HG03175 (cell line): ENCODE data around the gene GSTA1.
"Not testable (repeated sequence)": the region's sequence is repeated elsewhere in the genome, so short reads cannot be mapped to it uniquely, and the experiment has no call there.

Source experiments
- ATAC-seq: cut with Tn5 transposase; IDR thresholded peaks from one replicate; pipeline ENCODE4 v1.9.1; 2021; ENCODE audit warnings: mild to moderate bottlenecking, moderate library complexity; ENCODE audit not compliant: unreplicated experiment

Gene GSTA1

DNA sequence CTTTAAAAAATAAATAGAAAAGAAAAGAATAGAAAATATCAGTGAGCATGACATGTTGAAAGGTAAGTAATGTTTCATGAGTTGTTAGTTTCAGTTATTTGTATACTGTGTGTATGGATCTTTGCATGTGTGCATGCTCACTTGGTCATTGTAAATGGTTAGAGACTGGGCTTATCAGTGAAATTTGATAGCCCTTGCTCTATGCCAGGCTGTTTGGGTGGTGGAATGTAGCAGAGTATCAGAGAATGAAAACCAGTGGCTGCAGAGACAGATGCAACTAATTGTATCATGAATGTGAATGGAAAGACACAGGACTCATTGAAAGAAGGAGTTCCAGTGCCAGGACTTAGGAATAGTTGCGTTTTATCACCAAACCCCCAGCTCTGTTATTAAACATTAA, 44.5 kb downstream of the GSTA1 start:
- no peak for ATAC-seq

DNA sequence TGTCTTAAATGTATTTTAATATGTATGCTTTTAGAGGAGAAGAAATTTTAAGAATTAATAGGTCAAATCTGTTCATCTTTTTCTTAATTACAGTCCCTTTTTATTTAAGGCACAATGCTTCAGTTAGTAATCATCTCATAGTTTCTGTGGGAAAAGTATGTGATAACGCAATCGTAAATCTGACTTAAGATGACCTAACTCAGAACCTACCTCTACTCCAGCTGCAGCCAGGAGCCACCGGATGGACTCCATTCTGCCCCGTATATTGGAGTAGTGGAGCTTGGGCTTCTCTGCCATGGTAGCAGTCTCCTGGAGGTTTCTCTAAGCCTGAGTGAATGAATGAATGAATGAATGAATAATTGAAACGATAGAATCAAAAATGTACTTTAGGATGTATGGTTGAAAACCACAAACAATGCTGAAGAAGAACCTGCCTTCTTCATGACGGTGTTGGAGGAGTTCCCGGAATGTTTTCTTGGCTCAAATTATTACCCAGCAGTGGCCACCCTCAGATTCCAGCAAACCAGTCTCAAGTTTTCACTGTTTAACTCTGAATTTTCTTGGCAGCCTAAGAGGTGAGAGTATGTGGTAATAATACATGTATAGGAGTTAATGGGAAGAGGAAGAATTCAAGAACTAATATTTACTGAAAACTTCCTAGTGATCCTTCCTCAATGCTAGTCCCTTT, 45.8 kb downstream of the GSTA1 start:
- ATAC-seq: not testable (repeated sequence)

DNA sequence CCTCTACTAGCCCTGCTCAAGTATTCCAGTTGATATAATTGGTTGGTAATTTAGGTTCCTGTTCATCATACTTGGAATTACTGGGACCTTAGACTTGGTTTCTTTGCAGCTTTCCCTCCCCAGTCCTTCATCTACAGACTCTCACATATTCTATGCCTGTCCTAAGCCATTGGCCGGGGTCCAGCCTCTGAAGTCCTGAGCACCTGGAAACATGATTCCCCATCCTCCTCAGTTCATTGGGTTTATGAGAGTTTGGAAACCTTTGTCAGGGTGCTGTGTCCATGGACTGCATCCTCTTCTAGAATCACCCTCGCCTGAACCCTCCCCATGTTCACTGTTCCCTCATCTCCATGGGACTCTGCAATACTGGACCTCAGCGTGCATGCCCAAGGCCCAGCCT, 49.2 kb downstream of the GSTA1 start:
- no peak for ATAC-seq

DNA sequence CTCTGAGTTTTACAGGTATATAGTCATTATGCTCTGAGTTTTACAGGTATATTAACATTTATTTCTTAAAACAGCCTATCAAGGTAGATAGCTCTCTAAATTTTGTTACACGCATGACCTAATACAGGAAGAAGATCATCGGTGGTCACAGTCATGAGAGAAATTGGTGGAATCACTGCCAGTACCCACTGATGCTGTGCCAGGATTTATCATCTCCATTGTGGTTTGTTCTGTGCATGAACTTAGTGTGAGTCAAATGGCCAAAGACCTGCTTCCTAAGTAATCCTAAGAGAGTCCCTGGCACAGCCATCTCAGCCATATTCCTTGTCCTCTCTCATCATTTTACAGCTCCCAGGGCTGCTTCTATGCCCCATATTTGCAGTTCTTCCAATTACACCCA, 50.5 kb downstream of the GSTA1 start:
- ATAC-seq: not testable (repeated sequence)

DNA sequence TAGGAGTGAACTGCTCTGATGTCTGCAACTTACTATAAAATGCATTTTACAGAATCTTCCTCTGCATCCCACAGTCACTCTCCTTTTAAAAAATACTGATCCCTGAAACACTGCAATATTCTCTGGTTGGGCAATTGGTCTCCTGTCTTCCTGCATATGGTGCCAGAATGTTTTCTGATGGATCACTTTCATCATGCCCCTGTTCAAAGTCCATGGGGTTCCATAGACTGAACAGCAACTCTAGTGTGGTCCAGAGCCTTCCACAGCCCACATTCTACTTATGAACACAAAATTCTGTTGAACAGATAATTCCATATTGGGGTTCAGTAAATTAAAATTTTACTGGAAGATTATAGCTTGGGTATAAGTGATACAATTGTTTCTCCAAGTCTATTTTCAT, 51.3 kb downstream of the GSTA1 start:
- no peak for ATAC-seq

DNA sequence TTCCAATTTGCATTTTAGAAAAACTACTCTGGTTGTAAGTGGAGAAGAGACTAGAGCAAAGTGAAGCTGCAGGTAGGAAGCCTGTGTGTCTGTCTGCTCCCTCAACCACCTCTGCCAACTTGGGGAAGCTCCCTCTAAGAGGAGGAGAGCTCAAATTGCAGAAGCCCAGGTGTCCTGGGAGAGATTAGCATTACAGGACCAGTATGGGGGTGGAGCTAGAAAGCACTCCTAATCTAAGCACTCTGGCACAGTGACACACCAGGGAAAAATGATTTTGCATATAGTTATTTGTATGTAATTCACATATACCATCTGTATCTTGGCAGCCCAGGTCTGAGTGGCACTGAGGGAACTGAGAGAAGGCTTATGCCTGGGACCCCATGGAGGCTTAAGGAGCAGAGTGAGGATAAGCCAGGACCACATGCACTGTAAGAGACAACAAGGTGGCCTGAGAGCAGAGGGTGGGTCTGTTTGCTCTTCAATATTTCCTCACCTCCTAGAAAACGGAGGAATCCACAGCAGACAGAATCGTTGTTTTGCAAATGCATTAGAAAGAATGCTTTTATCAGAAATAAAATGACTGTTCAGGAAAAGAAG, 54.0 kb downstream of the GSTA1 start:
- ATAC-seq: no peak

DNA sequence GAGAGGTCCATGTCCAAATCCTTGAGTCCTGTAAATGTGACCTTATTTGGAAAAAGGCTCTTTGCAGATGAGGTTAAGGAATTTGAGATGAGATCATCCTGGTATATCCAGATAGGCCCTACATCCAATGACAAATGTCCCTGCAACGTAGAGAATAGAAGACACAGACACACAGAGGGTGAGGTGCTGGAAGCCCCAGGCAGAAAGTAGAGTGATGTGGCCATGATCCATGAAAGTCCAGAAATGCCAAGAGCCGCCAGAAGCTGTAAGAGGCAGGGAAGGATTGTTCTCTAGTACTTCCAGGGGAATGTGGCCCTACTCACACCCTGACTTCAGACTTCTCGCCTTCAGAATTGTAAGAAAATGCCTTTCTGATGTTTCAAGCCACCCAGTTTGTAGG, 56.3 kb downstream of the GSTA1 start:
- not testable (repeated sequence) for ATAC-seq

DNA sequence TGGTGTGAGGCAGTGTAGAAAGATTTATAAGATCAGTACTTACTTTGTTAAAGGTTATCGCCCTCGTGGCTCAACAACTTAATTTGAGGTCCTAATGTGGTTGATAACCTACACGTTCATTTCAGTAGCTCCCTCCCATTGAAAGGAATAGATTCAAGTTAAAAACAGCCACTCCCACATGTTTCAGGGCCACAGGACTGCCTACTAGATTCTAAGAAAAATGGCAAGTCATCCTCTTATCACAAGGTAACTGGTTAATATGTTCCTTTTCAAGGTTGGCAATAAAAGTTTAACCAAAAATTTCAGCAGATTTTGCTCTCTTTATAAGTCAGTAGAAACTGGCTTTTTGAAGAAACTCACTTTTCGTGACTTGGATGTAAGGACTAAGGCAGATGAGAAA, 57.4 kb downstream of the GSTA1 start:
- ATAC-seq: no peak

DNA sequence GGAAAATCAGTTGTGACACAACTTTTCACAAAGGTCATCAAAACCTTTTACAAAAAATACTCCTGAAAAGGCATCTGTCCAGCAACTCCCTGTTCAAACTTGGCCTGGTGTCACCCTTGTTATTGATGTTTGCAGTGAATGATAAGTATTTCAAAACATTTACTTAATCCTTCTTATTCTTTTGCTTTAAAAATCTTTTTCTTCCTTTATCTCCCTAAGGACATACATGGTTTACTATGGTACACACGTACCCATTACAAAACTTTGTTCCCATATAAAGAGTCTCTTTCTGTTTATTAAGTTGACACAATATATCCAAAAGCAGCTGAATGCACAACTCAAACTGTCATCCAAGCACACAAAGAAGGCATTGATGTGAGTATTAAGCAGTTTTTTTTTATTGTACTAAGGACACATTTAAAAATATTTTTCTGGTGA, 57.8 kb downstream of the GSTA1 start:
- ATAC-seq: no peak

DNA sequence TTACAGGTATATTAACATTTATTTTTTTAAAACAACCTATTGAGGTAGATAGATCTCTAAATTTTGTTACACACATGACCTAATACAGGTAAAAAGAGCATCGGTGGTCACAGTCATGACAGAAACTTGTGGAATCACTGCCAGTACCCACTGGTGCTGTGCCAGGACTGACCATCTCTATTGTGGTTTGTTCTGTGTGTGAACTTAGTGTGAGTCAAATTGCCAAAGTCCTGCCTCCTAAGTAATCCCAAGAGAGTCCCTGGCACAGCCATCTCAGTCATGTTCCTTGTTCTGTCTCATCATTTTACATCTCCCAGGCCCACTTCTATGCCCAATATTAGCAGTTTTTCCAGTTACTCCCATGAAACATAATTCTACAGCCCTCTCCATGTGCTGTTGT, 61.7 kb downstream of the GSTA1 start:
- ATAC-seq: no peak
